ENCODE measurements around the gene LRAT.

The LRAT gene

DNA sequence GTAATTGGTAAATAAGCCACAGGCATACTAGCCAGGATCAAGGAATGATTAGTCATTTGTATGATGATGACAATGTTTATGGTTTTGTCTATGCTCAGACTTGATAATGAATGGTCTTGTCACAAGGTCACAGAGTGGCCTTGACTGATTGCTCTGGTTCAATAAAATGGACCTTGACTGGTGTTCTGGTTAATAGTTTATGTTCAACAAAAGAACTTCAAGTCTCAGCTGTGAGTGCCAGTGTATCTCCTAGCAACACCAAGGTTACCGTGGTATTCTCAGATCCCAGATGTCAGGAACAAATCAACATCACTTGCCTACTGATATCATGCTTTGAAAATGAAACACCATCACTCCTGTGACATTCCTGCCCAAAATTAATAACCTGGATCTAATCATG is 16.3 kb upstream of the LRAT start:
- no peaks in the 10 kb centered on the region for H4K20me1 ChIP-seq (ENCODE audit: insufficient read depth, low read length, poor library complexity, severe bottlenecking)
- H3K9me3 ChIP-seq (ENCODE audit: insufficient read depth, low read depth, low read length), result no peaks in the 10 kb centered on the region
- H3K9me2 ChIP-seq (replicated peaks; ENCODE audit: low read depth, low read length), result no peaks in the 10 kb centered on the region
- H3F3A ChIP-seq (ENCODE audit: low read depth), result no peaks in the 10 kb centered on the region
- H3K27me3 ChIP-seq (ENCODE audit: insufficient read depth, low read length, poor library complexity, severe bottlenecking), result no peaks in the 10 kb centered on the region
- H3K36me3 ChIP-seq (ENCODE audit: insufficient read depth, low read length), result no peaks in the 10 kb centered on the region
- no peak for TF ChIP-seq EZH2phosphoT487 (IDR thresholded peaks at IDR 0.05; ENCODE audit: borderline replicate concordance)
- TF ChIP-seq, protein P1, sequence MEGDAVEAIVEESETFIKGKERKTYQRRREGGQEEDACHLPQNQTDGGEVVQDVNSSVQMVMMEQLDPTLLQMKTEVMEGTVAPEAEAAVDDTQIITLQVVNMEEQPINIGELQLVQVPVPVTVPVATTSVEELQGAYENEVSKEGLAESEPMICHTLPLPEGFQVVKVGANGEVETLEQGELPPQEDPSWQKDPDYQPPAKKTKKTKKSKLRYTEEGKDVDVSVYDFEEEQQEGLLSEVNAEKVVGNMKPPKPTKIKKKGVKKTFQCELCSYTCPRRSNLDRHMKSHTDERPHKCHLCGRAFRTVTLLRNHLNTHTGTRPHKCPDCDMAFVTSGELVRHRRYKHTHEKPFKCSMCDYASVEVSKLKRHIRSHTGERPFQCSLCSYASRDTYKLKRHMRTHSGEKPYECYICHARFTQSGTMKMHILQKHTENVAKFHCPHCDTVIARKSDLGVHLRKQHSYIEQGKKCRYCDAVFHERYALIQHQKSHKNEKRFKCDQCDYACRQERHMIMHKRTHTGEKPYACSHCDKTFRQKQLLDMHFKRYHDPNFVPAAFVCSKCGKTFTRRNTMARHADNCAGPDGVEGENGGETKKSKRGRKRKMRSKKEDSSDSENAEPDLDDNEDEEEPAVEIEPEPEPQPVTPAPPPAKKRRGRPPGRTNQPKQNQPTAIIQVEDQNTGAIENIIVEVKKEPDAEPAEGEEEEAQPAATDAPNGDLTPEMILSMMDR (conservative IDR thresholded peaks at IDR 0.05; ENCODE audit: low read length), result no peak
- H3K4me1 ChIP-seq (ENCODE audit: insufficient read depth, low read length, poor library complexity, severe bottlenecking), result no peaks in the 10 kb centered on the region
- no peak overlapping the region for H3K9ac ChIP-seq (ENCODE audit: low read depth, low read length, poor library complexity, severe bottlenecking)
- H3K4me2 ChIP-seq (ENCODE audit: low read depth, low read length, poor library complexity, severe bottlenecking), result no peak overlapping the region
- no peak overlapping the region for H3K4me3 ChIP-seq (ENCODE audit: low read length, poor library complexity, severe bottlenecking)
- no peak overlapping the region for H2AFZ ChIP-seq (ENCODE audit: low read length)
- H3K79me2 ChIP-seq (ENCODE audit: insufficient read depth, low read length), result no peaks in the 10 kb centered on the region

DNA sequence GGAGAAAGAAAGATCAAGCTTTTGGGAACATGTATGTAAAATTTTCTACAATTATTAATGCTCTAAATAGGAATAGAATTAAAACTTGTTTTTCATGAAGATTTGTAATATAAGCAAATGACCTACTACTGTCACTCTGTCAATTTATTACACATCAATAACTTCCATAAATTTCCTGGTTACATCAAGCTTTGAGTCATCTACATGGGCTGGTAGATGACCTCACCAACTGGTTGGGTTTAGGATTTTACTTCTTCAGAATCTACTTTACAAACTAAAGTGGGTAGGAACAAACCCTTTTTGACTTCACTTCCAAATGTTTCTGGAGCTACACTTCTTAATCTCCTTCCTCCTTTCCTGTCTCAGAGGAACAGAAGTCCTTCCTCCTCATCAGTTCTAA is 12.0 kb upstream of the LRAT start:
- no peaks in the 10 kb centered on the region for H3K4me1 ChIP-seq (ENCODE audit: insufficient read depth, low read length, poor library complexity, severe bottlenecking)
- no peak overlapping the region for H3K4me3 ChIP-seq (ENCODE audit: low read length, poor library complexity, severe bottlenecking)
- H4K20me1 ChIP-seq (ENCODE audit: insufficient read depth, low read length, poor library complexity, severe bottlenecking), result no peaks in the 10 kb centered on the region
- no peaks in the 10 kb centered on the region for H3K36me3 ChIP-seq (ENCODE audit: insufficient read depth, low read length)
- no peak for TF ChIP-seq EZH2phosphoT487 (IDR thresholded peaks at IDR 0.05; ENCODE audit: borderline replicate concordance)
- TF ChIP-seq, protein P1 (conservative IDR thresholded peaks at IDR 0.05; ENCODE audit: low read length), result no peak
- no peak overlapping the region for H3K9ac ChIP-seq (ENCODE audit: low read depth, low read length, poor library complexity, severe bottlenecking)
- H3K9me2 ChIP-seq (replicated peaks; ENCODE audit: low read depth, low read length), result no peaks in the 10 kb centered on the region
- no peaks in the 10 kb centered on the region for H3K9me3 ChIP-seq (ENCODE audit: insufficient read depth, low read depth, low read length)
- H3F3A ChIP-seq (ENCODE audit: low read depth), result no peaks in the 10 kb centered on the region
- H2AFZ ChIP-seq (ENCODE audit: low read length), result no peak overlapping the region
- H3K79me2 ChIP-seq (ENCODE audit: insufficient read depth, low read length), result no peaks in the 10 kb centered on the region
- no peaks in the 10 kb centered on the region for H3K27me3 ChIP-seq (ENCODE audit: insufficient read depth, low read length, poor library complexity, severe bottlenecking)
- H3K4me2 ChIP-seq (ENCODE audit: low read depth, low read length, poor library complexity, severe bottlenecking), result no peak overlapping the region

DNA sequence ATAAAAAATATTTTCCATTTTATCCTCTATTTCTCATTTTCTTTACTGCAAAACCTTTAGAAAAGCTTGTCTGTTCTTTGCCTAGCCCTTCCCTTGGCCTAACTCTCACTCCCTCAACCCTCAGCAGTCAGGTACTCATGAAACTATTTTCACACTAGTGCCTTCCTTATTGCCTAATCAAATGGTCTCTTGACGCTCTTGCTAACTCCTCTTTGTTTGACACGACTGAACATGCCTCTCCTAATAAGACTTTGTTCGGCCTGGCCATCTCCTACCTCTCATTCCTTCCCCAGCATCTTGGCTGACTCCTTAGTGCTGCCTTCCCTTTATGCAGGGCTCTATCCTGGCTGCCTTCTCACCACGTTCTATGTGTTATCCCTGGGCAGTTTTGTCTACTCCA is 11.1 kb upstream of the LRAT start:
- no peak for TF ChIP-seq EZH2phosphoT487 (IDR thresholded peaks at IDR 0.05; ENCODE audit: borderline replicate concordance)
- no peaks in the 10 kb centered on the region for H3K79me2 ChIP-seq (ENCODE audit: insufficient read depth, low read length)
- no peaks in the 10 kb centered on the region for H3K9me2 ChIP-seq (replicated peaks; ENCODE audit: low read depth, low read length)
- H3K9me3 ChIP-seq (ENCODE audit: insufficient read depth, low read depth, low read length), result no peaks in the 10 kb centered on the region
- H3F3A ChIP-seq (ENCODE audit: low read depth), result no peaks in the 10 kb centered on the region
- no peak overlapping the region for H3K4me3 ChIP-seq (ENCODE audit: low read length, poor library complexity, severe bottlenecking)
- H3K9ac ChIP-seq (ENCODE audit: low read depth, low read length, poor library complexity, severe bottlenecking), result no peak overlapping the region
- no peaks in the 10 kb centered on the region for H3K36me3 ChIP-seq (ENCODE audit: insufficient read depth, low read length)
- no peaks in the 10 kb centered on the region for H4K20me1 ChIP-seq (ENCODE audit: insufficient read depth, low read length, poor library complexity, severe bottlenecking)
- no peak overlapping the region for H2AFZ ChIP-seq (ENCODE audit: low read length)
- H3K4me2 ChIP-seq (ENCODE audit: low read depth, low read length, poor library complexity, severe bottlenecking), result no peak overlapping the region
- H3K27me3 ChIP-seq (ENCODE audit: insufficient read depth, low read length, poor library complexity, severe bottlenecking), result no peaks in the 10 kb centered on the region
- H3K4me1 ChIP-seq (ENCODE audit: insufficient read depth, low read length, poor library complexity, severe bottlenecking), result no peaks in the 10 kb centered on the region

DNA sequence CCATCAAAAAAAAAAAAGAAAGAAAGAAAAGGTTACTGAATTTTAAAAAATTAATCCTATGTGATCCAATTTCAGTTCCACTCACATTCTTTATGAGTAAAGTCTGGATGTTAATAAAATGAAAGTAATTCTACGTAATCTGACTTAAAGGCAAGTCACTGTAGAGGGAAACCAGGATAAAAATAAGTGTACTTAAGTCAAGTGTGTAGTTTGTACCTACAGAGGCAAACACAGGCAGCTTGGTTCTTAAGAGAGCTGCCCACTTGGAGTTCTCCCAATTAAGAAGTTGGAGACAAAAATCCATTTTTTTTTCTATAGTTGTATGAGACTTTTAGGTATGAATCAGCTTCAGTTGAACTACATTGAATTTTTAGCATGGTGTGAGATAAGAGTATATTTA is 7.0 kb upstream of the LRAT start:
- Histone ChIP-seq H3K4me2 (ENCODE audit: low read depth, low read length, poor library complexity, severe bottlenecking) (no peak overlapping the region), H3K36me3 (ENCODE audit: insufficient read depth, low read length) (no peaks in the 10 kb centered on the region)

More for the DNA sequence above, 7.0 kb upstream of the LRAT start:
- Histone ChIP-seq H3K27me3 (ENCODE audit: insufficient read depth, low read length, poor library complexity, severe bottlenecking) (no peaks in the 10 kb centered on the region), H3K4me1 (ENCODE audit: insufficient read depth, low read length, poor library complexity, severe bottlenecking) (no peaks in the 10 kb centered on the region), H3F3A (ENCODE audit: low read depth) (no peaks in the 10 kb centered on the region), H3K9me2 (replicated peaks; ENCODE audit: low read depth, low read length) (no peaks in the 10 kb centered on the region), H3K9me3 (ENCODE audit: insufficient read depth, low read depth, low read length) (no peaks in the 10 kb centered on the region), H3K79me2 (ENCODE audit: insufficient read depth, low read length) (no peaks in the 10 kb centered on the region), H3K9ac (ENCODE audit: low read depth, low read length, poor library complexity, severe bottlenecking) (no peak overlapping the region), H4K20me1 (ENCODE audit: insufficient read depth, low read length, poor library complexity, severe bottlenecking) (no peaks in the 10 kb centered on the region), H2AFZ (ENCODE audit: low read length) (no peak overlapping the region), H3K4me3 (ENCODE audit: low read length, poor library complexity, severe bottlenecking) (no peak overlapping the region)
- TF ChIP-seq EZH2phosphoT487 (IDR thresholded peaks at IDR 0.05; ENCODE audit: borderline replicate concordance), result no peak
- TF ChIP-seq, protein P1 (conservative IDR thresholded peaks at IDR 0.05; ENCODE audit: low read length), result no peak
